K562 (cell line): Measurements from ENCODE around the gene HSDL2. TPM values are rescaled to one million over a fixed set of nuclear protein-coding genes. Genes with fewer than 3 reads are reported as not detected.

ENCODE experiments used
- DNMT1 ChIP-seq: fragments of 450-650 bp; IDR thresholded peaks from 2 replicates; pipeline ENCODE4 v1.6.1; 2016; ENCODE audit warnings: antibody characterized with exemption, mild to moderate bottlenecking
- FOXM1 ChIP-seq, 2 experiments: fragments of 450-650 bp in 1 of 2; sonication (generic) in 1 of 2; formaldehyde crosslinking in 1 of 2; IDR thresholded peaks; 2 replicates each; pipeline versions ENCODE4 v1.6.1 to v1.9.0; 2017 to 2022; ENCODE audit warnings: low read depth in 2 of 2, mild to moderate bottlenecking in 2 of 2, missing genetic modification reagents in 1 of 2, moderate library complexity in 1 of 2
- ILF3 ChIP-seq: fragments of 450-650 bp; IDR thresholded peaks from 2 replicates; pipeline ENCODE4 v1.6.1; 2018; ENCODE audit warnings: antibody characterized with exemption, mild to moderate bottlenecking, moderate library complexity, borderline replicate concordance
- JUND ChIP-seq, 2 experiments: IDR thresholded peaks; 2 replicates in 1 of 2; 3 replicates in 1 of 2; pipeline ENCODE4 v1.6.1; 2011; ENCODE audit warnings: borderline replicate concordance in 2 of 2, low read depth in 2 of 2, low read length in 2 of 2, improper control_type of control experiment in 1 of 2, missing biosample characterization in 1 of 2, missing genetic modification characterization in 1 of 2, missing genetic modification reagents in 1 of 2
- MTA2 ChIP-seq: fragments of 450-650 bp; IDR thresholded peaks from 2 replicates; pipeline ENCODE4 v1.6.1; 2016; ENCODE audit warnings: low read depth
- NFE2 ChIP-seq: IDR thresholded peaks from 2 replicates; pipeline ENCODE4 v1.6.1; 2014; ENCODE audit warnings: antibody characterized with exemption, low read depth
- PRPF4 ChIP-seq: fragments of 200-400 bp; formaldehyde crosslinking; IDR thresholded peaks from one replicate; pipeline ENCODE4 v1.6.1; 2017; ENCODE audit warnings: low read length, low read depth, mild to moderate bottlenecking; ENCODE audit not compliant: insufficient read depth, poor library complexity, severe bottlenecking
- RCOR1 ChIP-seq, 2 experiments: IDR thresholded peaks; 2 replicates each; pipeline ENCODE4 v1.6.1; 2012; ENCODE audit warnings: low read depth in 2 of 2, low read length in 2 of 2, borderline replicate concordance in 1 of 2, improper control_type of control experiment in 1 of 2
- SMARCA4 ChIP-seq: fragments of 450-650 bp; IDR thresholded peaks from 2 replicates; pipeline ENCODE4 v1.6.1; 2016
- SOX6 ChIP-seq: fragments of 450-650 bp; IDR thresholded peaks from 2 replicates; pipeline ENCODE4 v1.6.1; 2014; ENCODE audit warnings: mild to moderate bottlenecking
- SRSF3 ChIP-seq: fragments of 200-400 bp; formaldehyde crosslinking; IDR thresholded peaks from 2 replicates; pipeline ENCODE4 v1.6.1; 2016; ENCODE audit warnings: mild to moderate bottlenecking, low read length, moderate library complexity; ENCODE audit not compliant: insufficient read depth
- TRIM24 ChIP-seq, 2 experiments: fragments of 450-650 bp; IDR thresholded peaks; 2 replicates each; pipeline ENCODE4 v1.6.1; 2016
- XRCC5 ChIP-seq: fragments of 200-400 bp; formaldehyde crosslinking; IDR thresholded peaks from 2 replicates; pipeline ENCODE4 v1.6.1; 2017; ENCODE audit warnings: low read depth, mild to moderate bottlenecking, low read length
- YBX1 ChIP-seq: fragments of 450-650 bp; IDR thresholded peaks from 2 replicates; pipeline ENCODE4 v1.7.1; 2016; ENCODE audit warnings: mild to moderate bottlenecking
- ZEB2 ChIP-seq: fragments of 450-650 bp; IDR thresholded peaks from 2 replicates; pipeline ENCODE4 v1.6.1; 2016
- ZFP36 ChIP-seq: fragments of 150-350 bp; IDR thresholded peaks from 2 replicates; pipeline ENCODE4 v1.6.1; 2018; ENCODE audit warnings: low read length, low read depth; ENCODE audit not compliant: partially characterized antibody
- ZNF699 ChIP-seq: fragments of 250-450 bp; sonication (Bioruptor Pico); IDR thresholded peaks from 2 replicates; pipeline ENCODE4 v1.8.0; 2021; ENCODE audit warnings: mild to moderate bottlenecking, moderate library complexity; ENCODE audit not compliant: insufficient replicate concordance
- polyA plus RNA-seq, 8 experiments: library from polyadenylated mRNA; depleted of rRNA in 4 of 8; stranded (reverse) in 5 of 8; unstranded in 3 of 8; fragments of >200 nt; fragmentation: Nextera tagmentation in 2 of 8; fragmentation: Illumina TruSeq in 1 of 8; extraction: Ambion mirVana in 2 of 8; extraction: Trizol in 1 of 8; gene quantifications; 2 replicates each; pipeline versions ENCODE4 v1.2.1 to v1.2.3, GENCODE V29; 2011 to 2014; ENCODE audit warnings: inconsistent platforms in 1 of 8, missing spikeins in 1 of 8
- total RNA-seq, 7 experiments: library from RNA; depleted of rRNA in 6 of 7; stranded (reverse); fragments of >200 nt in 6 of 7; fragmentation: Illumina TruSeq in 2 of 7; extraction: Trizol in 2 of 7; gene quantifications; 2 replicates each; pipeline versions ENCODE4 v1.2.1 to v1.2.3, GENCODE V29; 2011 to 2021; ENCODE audit warnings: low replicate concordance in 1 of 7
- TF ChIP-seq, protein P1 (sequence below), 3 experiments: fragments of 200-800 bp in 1 of 3; sonication (Bioruptor generic) in 1 of 3; sonication (generic) in 1 of 3; formaldehyde crosslinking in 1 of 3; IDR thresholded peaks; 2 replicates each; pipeline versions ENCODE4 v1.6.1 to v1.8.0; 2016 to 2022; ENCODE audit warnings: mild to moderate bottlenecking in 2 of 3, missing compliant biosample characterization in 2 of 3, missing genetic modification characterization in 2 of 3, missing genetic modification reagents in 1 of 3
- TF ChIP-seq, protein P2 (sequence below): sonication (generic); formaldehyde crosslinking; IDR thresholded peaks from 2 replicates; pipeline ENCODE4 v1.8.1; 2023; ENCODE audit warnings: mild to moderate bottlenecking, missing genetic modification reagents
- TF ChIP-seq, protein P3 (sequence below): fragments of 450-650 bp; IDR thresholded peaks from 2 replicates; pipeline ENCODE4 v1.7.1; 2018; ENCODE audit warnings: mild to moderate bottlenecking, low read depth; ENCODE audit not compliant: partially characterized antibody
- TF ChIP-seq, protein P4 (sequence below), 2 experiments: fragments of 450-650 bp in 1 of 2; sonication (generic) in 1 of 2; formaldehyde crosslinking; conservative IDR thresholded peaks; 2 replicates each; pipeline versions ENCODE4 v1.4.0 to v1.8.1; 2020 to 2022; ENCODE audit warnings: mild to moderate bottlenecking in 1 of 2, missing genetic modification reagents in 1 of 2

HSDL2 gene
- total and polyA plus RNA-seq, 9 of the 15 experiments (the other 6 are each of a cell fraction or from before 2014, with no cell fraction given) = 22.8 to 74.1 (median 35.6) TPM

DNA sequence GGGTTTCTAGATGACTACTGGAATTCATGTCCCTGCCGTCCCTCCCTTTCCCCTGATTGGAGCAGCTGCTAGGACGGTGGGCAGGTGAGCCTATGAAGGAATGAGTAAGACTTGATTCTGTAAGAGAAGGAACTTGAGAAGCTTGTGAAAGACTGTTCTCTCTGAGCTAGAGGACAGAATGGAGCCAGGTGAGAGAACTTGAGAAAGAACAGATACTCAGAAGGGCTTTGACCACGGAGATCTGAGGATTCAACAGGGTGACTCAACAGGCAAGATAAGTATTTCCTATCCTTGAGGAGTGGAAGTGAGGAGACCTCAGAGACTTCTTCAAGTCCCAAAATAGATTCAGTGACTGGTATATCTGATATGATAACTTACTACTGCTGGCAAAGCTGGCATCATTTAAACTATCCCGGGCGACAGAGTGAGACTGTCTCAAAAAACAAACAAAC lies 41.9 kb downstream of the HSDL2 start (continued):
- TF ChIP-seq, protein P1, sequence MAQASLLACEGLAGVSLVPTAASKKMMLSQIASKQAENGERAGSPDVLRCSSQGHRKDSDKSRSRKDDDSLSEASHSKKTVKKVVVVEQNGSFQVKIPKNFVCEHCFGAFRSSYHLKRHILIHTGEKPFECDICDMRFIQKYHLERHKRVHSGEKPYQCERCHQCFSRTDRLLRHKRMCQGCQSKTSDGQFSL (CRISPR knock-in tag; IDR thresholded peaks at IDR 0.05) = no peak
- TF ChIP-seq, protein P1 (tag; IDR thresholded peaks at IDR 0.05) = no peak
- TF ChIP-seq JUND (IDR thresholded peaks at IDR 0.05; ENCODE audit: borderline replicate concordance, low read depth, low read length) (peak; percentile 89), JUND (tag; IDR thresholded peaks at IDR 0.05; ENCODE audit: borderline replicate concordance, low read depth, low read length) (peak; percentile 87; the same call in 2 of the 3 replicates), ZFP36 (no peak), PRPF4 (no peak), FOXM1 (IDR thresholded peaks at IDR 0.05; ENCODE audit: low read depth) (peak; percentile 23; the same call in 1 of the 2 replicates), FOXM1 (CRISPR knock-in tag; IDR thresholded peaks at IDR 0.05; ENCODE audit: low read depth) (no peak), SRSF3 (no peak), DNMT1 (no peak), SMARCA4 (peak; percentile 82), YBX1 (no peak), XRCC5 (no peak), TRIM24 (IDR thresholded peaks at IDR 0.05) (peak in 1 of 2 experiments; percentile 23; a peak in 1 of 4 replicates), ZEB2 (peak; percentile 81), ZNF699 (no peak), SOX6 (peak; percentile 46; the same call in 1 of the 2 replicates), NFE2 (peak; percentile 61), ILF3 (no peak), RCOR1 (IDR thresholded peaks at IDR 0.05; ENCODE audit: borderline replicate concordance in 1 of 2, low read depth in 2 of 2, low read length in 2 of 2) (0 out of 4 replicates have a peak, but pooled peaks of 1 of the 2 experiments have one; percentile 34), MTA2 (no peak; the same call in 1 of the 2 replicates)
- TF ChIP-seq, protein P2, sequence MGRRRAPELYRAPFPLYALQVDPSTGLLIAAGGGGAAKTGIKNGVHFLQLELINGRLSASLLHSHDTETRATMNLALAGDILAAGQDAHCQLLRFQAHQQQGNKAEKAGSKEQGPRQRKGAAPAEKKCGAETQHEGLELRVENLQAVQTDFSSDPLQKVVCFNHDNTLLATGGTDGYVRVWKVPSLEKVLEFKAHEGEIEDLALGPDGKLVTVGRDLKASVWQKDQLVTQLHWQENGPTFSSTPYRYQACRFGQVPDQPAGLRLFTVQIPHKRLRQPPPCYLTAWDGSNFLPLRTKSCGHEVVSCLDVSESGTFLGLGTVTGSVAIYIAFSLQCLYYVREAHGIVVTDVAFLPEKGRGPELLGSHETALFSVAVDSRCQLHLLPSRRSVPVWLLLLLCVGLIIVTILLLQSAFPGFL (CRISPR knock-in tag) = no peak
- TF ChIP-seq, protein P3, sequence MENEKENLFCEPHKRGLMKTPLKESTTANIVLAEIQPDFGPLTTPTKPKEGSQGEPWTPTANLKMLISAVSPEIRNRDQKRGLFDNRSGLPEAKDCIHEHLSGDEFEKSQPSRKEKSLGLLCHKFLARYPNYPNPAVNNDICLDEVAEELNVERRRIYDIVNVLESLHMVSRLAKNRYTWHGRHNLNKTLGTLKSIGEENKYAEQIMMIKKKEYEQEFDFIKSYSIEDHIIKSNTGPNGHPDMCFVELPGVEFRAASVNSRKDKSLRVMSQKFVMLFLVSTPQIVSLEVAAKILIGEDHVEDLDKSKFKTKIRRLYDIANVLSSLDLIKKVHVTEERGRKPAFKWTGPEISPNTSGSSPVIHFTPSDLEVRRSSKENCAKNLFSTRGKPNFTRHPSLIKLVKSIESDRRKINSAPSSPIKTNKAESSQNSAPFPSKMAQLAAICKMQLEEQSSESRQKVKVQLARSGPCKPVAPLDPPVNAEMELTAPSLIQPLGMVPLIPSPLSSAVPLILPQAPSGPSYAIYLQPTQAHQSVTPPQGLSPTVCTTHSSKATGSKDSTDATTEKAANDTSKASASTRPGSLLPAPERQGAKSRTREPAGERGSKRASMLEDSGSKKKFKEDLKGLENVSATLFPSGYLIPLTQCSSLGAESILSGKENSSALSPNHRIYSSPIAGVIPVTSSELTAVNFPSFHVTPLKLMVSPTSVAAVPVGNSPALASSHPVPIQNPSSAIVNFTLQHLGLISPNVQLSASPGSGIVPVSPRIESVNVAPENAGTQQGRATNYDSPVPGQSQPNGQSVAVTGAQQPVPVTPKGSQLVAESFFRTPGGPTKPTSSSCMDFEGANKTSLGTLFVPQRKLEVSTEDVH = no peak
- TF ChIP-seq, protein P4, sequence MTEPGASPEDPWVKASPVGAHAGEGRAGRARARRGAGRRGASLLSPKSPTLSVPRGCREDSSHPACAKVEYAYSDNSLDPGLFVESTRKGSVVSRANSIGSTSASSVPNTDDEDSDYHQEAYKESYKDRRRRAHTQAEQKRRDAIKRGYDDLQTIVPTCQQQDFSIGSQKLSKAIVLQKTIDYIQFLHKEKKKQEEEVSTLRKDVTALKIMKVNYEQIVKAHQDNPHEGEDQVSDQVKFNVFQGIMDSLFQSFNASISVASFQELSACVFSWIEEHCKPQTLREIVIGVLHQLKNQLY (CRISPR knock-in tag; conservative IDR thresholded peaks at IDR 0.05) = no peak
